HepG2 (cell line): ENCODE data around the gene ERV3-1. TPM values are rescaled to one million over a fixed set of nuclear protein-coding genes. Genes with fewer than 3 reads are reported as not detected.

ENCODE experiments used
- ATAC-seq: fragments of 200-7000 bp; cut with Tn5 transposase; 3 replicates; pipeline ENCODE4 v1.9.1; 2020; ENCODE audit warnings: mild to moderate bottlenecking, moderate library complexity
- BruUV-seq: library from RNA; stranded (reverse); fragments of 400-500 nt; replicated peaks from 2 replicates; lab custom pipeline; 2021; lab: Mats Ljungman, UMichigan
- CTCF ChIA-PET: fragments of 300-600 bp; formaldehyde crosslinking; extraction: SDS; loops from one replicate; lab custom pipeline; 2021; ENCODE audit warnings: low total read pairs, inconsistent platforms, low intra/inter-chr PET ratio; lab: Yijun Ruan, JAX
- POLR2A ChIA-PET: fragments of 350-600 bp; sonication (Branson Sonifier 250); formaldehyde crosslinking; loops from one replicate; lab custom pipeline; 2020; ENCODE audit warnings: antibody characterized with exemption, inconsistent platforms; lab: Yijun Ruan, JAX
- DNase-seq: peaks from one replicate; pipeline ENCODE4 v3.0.0-alpha.2; 2015; ENCODE audit warnings: low spot score
- FAIRE-seq: peaks from 3 replicates; lab custom pipeline; 2011; peaks lifted over from hg19 to GRCh38; lab: Jason Lieb, UNC
- H2AFZ ChIP-seq: one replicate; pipeline ENCODE4 v1.6.1; 2011; ENCODE audit warnings: low read length, inconsistent platforms
- H3K27ac ChIP-seq: fragments of 300-600 bp; 3 replicates; pipeline ENCODE4 v1.8.0; 2011; ENCODE audit warnings: mixed run types, mild to moderate bottlenecking, mixed read lengths, low read length, inconsistent platforms; ENCODE audit not compliant: insufficient read depth; ENCODE audit errors: extremely low read length
- H3K27me3 ChIP-seq, 2 experiments: fragments of 200-600 bp in 1 of 2; 2 replicates in 1 of 2; 3 replicates in 1 of 2; pipeline versions ENCODE4 v1.6.0 to v1.8.0; 2011; ENCODE audit warnings: low read length in 2 of 2, mild to moderate bottlenecking in 2 of 2, moderate library complexity in 2 of 2, inconsistent platforms in 1 of 2; ENCODE audit not compliant: insufficient read depth in 2 of 2, control insufficient read depth in 1 of 2
- H3K36me3 ChIP-seq, 2 experiments: fragments of 200-600 bp in 1 of 2; replicated peaks in 1 of 2; 2 replicates in 1 of 2; 3 replicates in 1 of 2; pipeline versions ENCODE4 v1.5.1 to v1.8.0; 2011; ENCODE audit warnings: low read length in 2 of 2, inconsistent platforms in 1 of 2; ENCODE audit not compliant: insufficient read depth in 2 of 2, control insufficient read depth in 1 of 2
- H3K4me1 ChIP-seq: 2 replicates; pipeline ENCODE4 v1.5.1; 2012; ENCODE audit warnings: low read length, inconsistent platforms; ENCODE audit not compliant: insufficient read depth
- H3K4me2 ChIP-seq: 2 replicates; pipeline ENCODE4 v1.6.0; 2011; ENCODE audit warnings: low read depth, low read length, inconsistent platforms
- H3K4me3 ChIP-seq, 3 experiments: fragments of 200-600 bp in 1 of 3; sonication (generic), shearing (Covaris generic) in 1 of 3; replicated peaks in 1 of 3; 2 replicates each; pipeline ENCODE4 v1.5.1; 2011 to 2016; ENCODE audit warnings: low read length in 3 of 3, inconsistent platforms in 2 of 3, low read depth in 2 of 3, mild to moderate bottlenecking in 2 of 3, control low read depth in 1 of 3, mixed read lengths in 1 of 3; ENCODE audit not compliant: insufficient read depth in 1 of 3
- H3K79me2 ChIP-seq: one replicate; pipeline ENCODE4 v1.6.1; 2011; ENCODE audit warnings: low read length, inconsistent platforms; ENCODE audit not compliant: insufficient read depth
- H3K9ac ChIP-seq: 2 replicates; pipeline ENCODE4 v1.6.0; 2011; ENCODE audit warnings: mild to moderate bottlenecking, low read depth, low read length, inconsistent platforms; ENCODE audit not compliant: insufficient read depth
- H3K9me3 ChIP-seq: 2 replicates; pipeline ENCODE4 v1.5.1; 2012; ENCODE audit warnings: mild to moderate bottlenecking, low read length
- H4K20me1 ChIP-seq: 2 replicates; pipeline ENCODE4 v1.6.0; 2011; ENCODE audit warnings: inconsistent platforms, mild to moderate bottlenecking, low read length, moderate library complexity; ENCODE audit not compliant: insufficient read depth
- ATF7 ChIP-seq, 2 experiments: fragments of 450-650 bp in 1 of 2; sonication (generic) in 1 of 2; formaldehyde crosslinking in 1 of 2; IDR thresholded peaks; 2 replicates each; pipeline versions ENCODE4 v1.4.0 to v1.6.1; 2016 to 2020; ENCODE audit warnings: antibody characterized with exemption in 1 of 2, mild to moderate bottlenecking in 1 of 2, missing genetic modification reagents in 1 of 2
- CHCHD3 ChIP-seq: sonication (generic); formaldehyde crosslinking; IDR thresholded peaks from 2 replicates; pipeline ENCODE4 v1.8.0; 2022; ENCODE audit warnings: mild to moderate bottlenecking, missing genetic modification reagents, moderate library complexity
- FOXO1 ChIP-seq: sonication (generic); formaldehyde crosslinking; IDR thresholded peaks from 2 replicates; pipeline ENCODE4 v1.4.0; 2020; ENCODE audit warnings: missing genetic modification reagents
- NFATC3 ChIP-seq: sonication (generic); formaldehyde crosslinking; IDR thresholded peaks from 2 replicates; pipeline ENCODE4 v1.5.1; 2020; ENCODE audit warnings: mild to moderate bottlenecking, missing genetic modification reagents
- PATZ1 ChIP-seq: sonication (generic); formaldehyde crosslinking; IDR thresholded peaks from 2 replicates; pipeline ENCODE4 v1.4.0; 2020; ENCODE audit warnings: missing genetic modification reagents
- POLR2AphosphoS5 ChIP-seq: IDR thresholded peaks from 2 replicates; pipeline ENCODE4 v1.6.1; 2012; ENCODE audit warnings: low read depth, low read length
- PREB ChIP-seq: sonication (generic); formaldehyde crosslinking; IDR thresholded peaks from 2 replicates; pipeline ENCODE4 v1.4.0; 2020; ENCODE audit warnings: missing genetic modification reagents
- RARG ChIP-seq: sonication (generic); formaldehyde crosslinking; IDR thresholded peaks from 2 replicates; pipeline ENCODE4 v1.4.0; 2020; ENCODE audit warnings: low read depth, mild to moderate bottlenecking, missing genetic modification reagents
- ZBTB42 ChIP-seq: sonication (generic); formaldehyde crosslinking; IDR thresholded peaks from 2 replicates; pipeline ENCODE4 v1.5.0; 2020; ENCODE audit warnings: mild to moderate bottlenecking, missing genetic modification reagents
- ZC3H4 ChIP-seq: sonication (generic); formaldehyde crosslinking; IDR thresholded peaks from 2 replicates; pipeline ENCODE4 v1.4.0; 2020; ENCODE audit warnings: missing genetic modification reagents, borderline replicate concordance
- ZNF142 ChIP-seq: sonication (generic); formaldehyde crosslinking; IDR thresholded peaks from 2 replicates; pipeline ENCODE4 v1.4.0; 2020; ENCODE audit warnings: missing genetic modification reagents
- ZNF224 ChIP-seq: sonication (generic); formaldehyde crosslinking; IDR thresholded peaks from 2 replicates; pipeline ENCODE4 v1.5.0; 2020; ENCODE audit warnings: mild to moderate bottlenecking, missing genetic modification reagents
- ZNF431 ChIP-seq: sonication (generic); formaldehyde crosslinking; IDR thresholded peaks from 2 replicates; pipeline ENCODE4 v1.9.0; 2022; ENCODE audit warnings: missing genetic modification reagents, low read depth, mild to moderate bottlenecking, borderline replicate concordance
- ZNF776 ChIP-seq: sonication (generic); formaldehyde crosslinking; IDR thresholded peaks from 2 replicates; pipeline ENCODE4 v1.4.0; 2020; ENCODE audit warnings: mild to moderate bottlenecking, missing genetic modification reagents
- WGBS: methylation state at CpG from one replicate; pipeline ENCODE4 v1.1.6; 2017; ENCODE audit warnings: low lambda C conversion rate; 5-methylcytosine and 5-hydroxymethylcytosine counted together
- in situ Hi-C: cut with HindIII; loops from 2 replicates; pipeline ENCODE4 v1.10.0; 2017; ENCODE audit warnings: low pct_unique_long_range_greater_than_20kb; ENCODE audit not compliant: extremely low pct_ligation_motif_present
- intact Hi-C: fragments of 100-400 bp; cut with micrococcal nuclease; formaldehyde crosslinking; loops from one replicate; pipeline ENCODE4 v1.10.0; 2022; ENCODE audit not compliant: unreplicated experiment
- polyA plus RNA-seq, 8 experiments: library from polyadenylated mRNA; depleted of rRNA in 3 of 8; stranded (reverse) in 7 of 8; unstranded in 1 of 8; fragments of >200 nt; fragmentation: Illumina TruSeq in 4 of 8; extraction: Trizol in 4 of 8; gene quantifications; 2 replicates each; pipeline versions ENCODE4 v1.2.1 to v1.2.3, GENCODE V29; 2011 to 2016; ENCODE audit warnings: low read depth in 4 of 8, missing spikeins in 1 of 8, mixed read lengths in 1 of 8; ENCODE audit not compliant: insufficient read depth in 1 of 8
- total RNA-seq, 5 experiments: library from RNA; depleted of rRNA; stranded (reverse); fragments of >200 nt; fragmentation: Illumina TruSeq; extraction: Trizol; gene quantifications; 2 replicates each; pipeline ENCODE4 v1.2.3, GENCODE V29; 2016; ENCODE audit warnings: low read depth in 1 of 5

ERV3-1 gene
- total and polyA plus RNA-seq, 2 of the 13 experiments (the other 11 are each of a cell fraction or from before 2014, with no cell fraction given): 20.4 to 86.3 TPM

GRCh38 chr7:64998865-64999164 lies 7.7 kb downstream of the ERV3-1 start (continued):
- TF ChIP-seq ATF7 (IDR thresholded peaks at IDR 0.05): no peak
- no peak for TF ChIP-seq ATF7 (CRISPR knock-in tag; IDR thresholded peaks at IDR 0.05)
- peak; percentile 57 for TF ChIP-seq POLR2AphosphoS5
- 0 out of 2 replicates have a peak, but pooled peaks have one; percentile 32 for TF ChIP-seq ZNF224 (CRISPR knock-in tag)
- 0 out of 2 replicates have a peak, but pooled peaks have one; percentile 9 for TF ChIP-seq ZBTB42 (CRISPR knock-in tag)
- 0 out of 2 replicates have a peak, but pooled peaks have one; percentile 67 for TF ChIP-seq NFATC3 (CRISPR knock-in tag)

- Histone ChIP-seq H4K20me1 (no peaks in the 10 kb centered on the region), H2AFZ (no peak overlapping the region), H3K9me3 (peaks cover 13% of the 10 kb centered on the region; the same call in 1 of the 2 replicates), H3K4me2 (0 out of 2 replicates have a peak overlapping the region, but pooled peaks have one; percentile 14), H3K79me2 (peaks cover 24% of the 10 kb centered on the region), H3K4me3 (no peak overlapping the region), H3K27me3 (no peaks in the 10 kb centered on the region), H3K9ac (peak overlapping the region; percentile 63; the same call in 1 of the 2 replicates), H3K36me3 (peaks cover 0 to 22% of the 10 kb centered on the region in 2 experiments; a peak in 4 of 5 replicates), H3K4me1 (peaks cover 59% of the 10 kb centered on the region), H3K27ac (peak overlapping the region; percentile 90)
- in situ Hi-C loops: no loop called here
- intact Hi-C loops: no loop called here
- FAIRE-seq (no peak), ATAC-seq (no peak), DNase-seq (no peak)
- POLR2A ChIA-PET: interaction anchor here (1.0 to 1.6 kb wide), 6 partner anchors 8 to 478 kb away, joined by 3 to 18 read pairs (median 4); partner anchors contain the start of gene ERV3-1
- BruUV-seq: no TSS peak
- CTCF ChIA-PET: no interaction called here
- WGBS: 80% methylated on average over 6 of the region's 8 CpGs
- TF ChIP-seq ZC3H4 (CRISPR knock-in tag) (peak; percentile 89; the same call in 1 of the 2 replicates), FOXO1 (CRISPR knock-in tag) (no peak), ZNF431 (no peak), ZNF142 (CRISPR knock-in tag) (0 out of 2 replicates have a peak, but pooled peaks have one; percentile 55), PREB (CRISPR knock-in tag) (no peak), PATZ1 (CRISPR knock-in tag) (peak; percentile 29; the same call in 1 of the 2 replicates), CHCHD3 (CRISPR knock-in tag) (no peak), RARG (CRISPR knock-in tag) (no peak), POLR2AphosphoS5 (peak; percentile 21; the same call in 1 of the 2 replicates), ZNF776 (no peak)
Measured at GRCh38 chr7:64997927-64998391, 8.5 kb downstream of the ERV3-1 start.
